Muscle layer of duodenum (tissue), 2 donors: ENCODE data around the gene IMP3.

Experiments
- H3K27ac ChIP-seq: one replicate; pipeline ENCODE4 v1.7.0; 2013; ENCODE audit warnings: mild to moderate bottlenecking, low read length
- H3K27me3 ChIP-seq: one replicate; pipeline ENCODE4 v1.7.0; 2013; ENCODE audit warnings: low read depth, mild to moderate bottlenecking, control low read depth, low read length
- H3K36me3 ChIP-seq, 2 donors: one replicate each; pipeline ENCODE4 v1.7.0; 2013; ENCODE audit warnings: low read length in 2 of 2, control low read depth in 1 of 2, mild to moderate bottlenecking in 1 of 2; ENCODE audit not compliant: insufficient read depth in 2 of 2, control insufficient read depth in 1 of 2
- H3K4me1 ChIP-seq, 2 donors: one replicate each; pipeline ENCODE4 v1.7.0; 2013; ENCODE audit warnings: low read length in 2 of 2, mild to moderate bottlenecking in 2 of 2, control low read depth in 1 of 2, moderate library complexity in 1 of 2; ENCODE audit not compliant: insufficient read depth in 2 of 2, control insufficient read depth in 1 of 2
- H3K4me3 ChIP-seq, 2 donors: one replicate each; pipeline ENCODE4 v1.7.0; 2013; ENCODE audit warnings: low read length in 2 of 2, low read depth in 1 of 2, mild to moderate bottlenecking in 1 of 2
- H3K9me3 ChIP-seq, 2 donors: one replicate each; pipeline ENCODE4 v1.7.0; 2013; ENCODE audit warnings: low read length in 2 of 2, control low read depth in 1 of 2, mild to moderate bottlenecking in 1 of 2; ENCODE audit not compliant: control insufficient read depth in 1 of 2
- donor health status: healthy.

IMP3 gene

GRCh38 chr15:75598361-75598760 lies 41.7 kb downstream of the IMP3 start:
- no peaks in the 10 kb centered on the region for H3K27me3 ChIP-seq
- H3K27ac ChIP-seq: no peak overlapping the region
- H3K4me1 ChIP-seq: no peaks in the 10 kb centered on the region
- H3K9me3 ChIP-seq: no peaks in the 10 kb centered on the region
- H3K4me3 ChIP-seq: no peak overlapping the region
- H3K36me3 ChIP-seq: peaks cover 39 to 56% of the 10 kb centered on the region in 2 donors

GRCh38 chr15:75597667-75598341 lies 42.2 kb downstream of the IMP3 start:
- Histone ChIP-seq H3K9me3 (no peaks in the 10 kb centered on the region), H3K27ac (no peak overlapping the region), H3K36me3 (peaks cover 39 to 56% of the 10 kb centered on the region in 2 donors), H3K27me3 (no peaks in the 10 kb centered on the region), H3K4me3 (no peak overlapping the region), H3K4me1 (no peaks in the 10 kb centered on the region)

GRCh38 chr15:75596703-75597345 lies 43.2 kb downstream of the IMP3 start:
- Histone ChIP-seq H3K27ac (no peak overlapping the region), H3K27me3 (no peaks in the 10 kb centered on the region), H3K36me3 (peaks cover 39 to 59% of the 10 kb centered on the region in 2 donors), H3K4me1 (no peaks in the 10 kb centered on the region), H3K4me3 (no peak overlapping the region), H3K9me3 (no peaks in the 10 kb centered on the region)

- no peaks in the 10 kb centered on the region for H3K9me3 ChIP-seq
- H3K4me3 ChIP-seq: no peak overlapping the region
- H3K4me1 ChIP-seq: no peaks in the 10 kb centered on the region
- no peak overlapping the region for H3K27ac ChIP-seq
- peaks cover 30 to 44% of the 10 kb centered on the region in 2 donors for H3K36me3 ChIP-seq
- H3K27me3 ChIP-seq: no peaks in the 10 kb centered on the region
Observed at GRCh38 chr15:75594276-75594675, 45.7 kb downstream of the IMP3 start.

- H3K27me3 ChIP-seq: no peaks in the 10 kb centered on the region
- no peaks in the 10 kb centered on the region for H3K4me1 ChIP-seq
Observed at GRCh38 chr15:75591655-75592364, 48.2 kb downstream of the IMP3 start.

GRCh38 chr15:75590239-75590638 lies 49.8 kb downstream of the IMP3 start:
- Histone ChIP-seq H3K9me3 (no peaks in the 10 kb centered on the region), H3K27me3 (no peaks in the 10 kb centered on the region), H3K27ac (no peak overlapping the region), H3K4me1 (no peaks in the 10 kb centered on the region), H3K4me3 (no peak overlapping the region), H3K36me3 (peaks cover 0 to 11% of the 10 kb centered on the region in 2 donors)

More at GRCh38 chr15:75591655-75592364, 48.2 kb downstream of the IMP3 start:
- Histone ChIP-seq H3K4me3 (no peak overlapping the region), H3K27ac (no peak overlapping the region), H3K9me3 (no peaks in the 10 kb centered on the region), H3K36me3 (peaks cover 9 to 24% of the 10 kb centered on the region in 2 donors)
